ENCODE measurements around the gene EID2. TPM values are rescaled to one million over a fixed set of nuclear protein-coding genes. Genes with fewer than 3 reads are reported as not detected.

Gene EID2
- total and polyA plus RNA-seq, 2 of the 13 experiments (the other 11 are each of a cell fraction or from before 2014, with no cell fraction given) = 3.7 to 14.1 TPM

GRCh38 chr19:39502640-39503417 is 37.1 kb downstream of the EID2 start (continued):
- TF ChIP-seq, protein P1, sequence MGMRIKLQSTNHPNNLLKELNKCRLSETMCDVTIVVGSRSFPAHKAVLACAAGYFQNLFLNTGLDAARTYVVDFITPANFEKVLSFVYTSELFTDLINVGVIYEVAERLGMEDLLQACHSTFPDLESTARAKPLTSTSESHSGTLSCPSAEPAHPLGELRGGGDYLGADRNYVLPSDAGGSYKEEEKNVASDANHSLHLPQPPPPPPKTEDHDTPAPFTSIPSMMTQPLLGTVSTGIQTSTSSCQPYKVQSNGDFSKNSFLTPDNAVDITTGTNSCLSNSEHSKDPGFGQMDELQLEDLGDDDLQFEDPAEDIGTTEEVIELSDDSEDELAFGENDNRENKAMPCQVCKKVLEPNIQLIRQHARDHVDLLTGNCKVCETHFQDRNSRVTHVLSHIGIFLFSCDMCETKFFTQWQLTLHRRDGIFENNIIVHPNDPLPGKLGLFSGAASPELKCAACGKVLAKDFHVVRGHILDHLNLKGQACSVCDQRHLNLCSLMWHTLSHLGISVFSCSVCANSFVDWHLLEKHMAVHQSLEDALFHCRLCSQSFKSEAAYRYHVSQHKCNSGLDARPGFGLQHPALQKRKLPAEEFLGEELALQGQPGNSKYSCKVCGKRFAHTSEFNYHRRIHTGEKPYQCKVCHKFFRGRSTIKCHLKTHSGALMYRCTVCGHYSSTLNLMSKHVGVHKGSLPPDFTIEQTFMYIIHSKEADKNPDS (CRISPR knock-in tag; IDR thresholded peaks at IDR 0.05) = no peak
- peak; percentile 84 for TF ChIP-seq ZSCAN25 (CRISPR knock-in tag; IDR thresholded peaks at IDR 0.05)
- TF ChIP-seq ZNF597 (CRISPR knock-in tag; IDR thresholded peaks at IDR 0.05) = no peak
- TF ChIP-seq DNMT3B (CRISPR knock-in tag; conservative IDR thresholded peaks at IDR 0.05) = no peak
- TF ChIP-seq ZNF879 (CRISPR knock-in tag; IDR thresholded peaks at IDR 0.05) = peak; percentile 99
- no peak for TF ChIP-seq ZNF33A (CRISPR knock-in tag; IDR thresholded peaks at IDR 0.05; ENCODE audit: borderline replicate concordance)
- TF ChIP-seq, protein P2, sequence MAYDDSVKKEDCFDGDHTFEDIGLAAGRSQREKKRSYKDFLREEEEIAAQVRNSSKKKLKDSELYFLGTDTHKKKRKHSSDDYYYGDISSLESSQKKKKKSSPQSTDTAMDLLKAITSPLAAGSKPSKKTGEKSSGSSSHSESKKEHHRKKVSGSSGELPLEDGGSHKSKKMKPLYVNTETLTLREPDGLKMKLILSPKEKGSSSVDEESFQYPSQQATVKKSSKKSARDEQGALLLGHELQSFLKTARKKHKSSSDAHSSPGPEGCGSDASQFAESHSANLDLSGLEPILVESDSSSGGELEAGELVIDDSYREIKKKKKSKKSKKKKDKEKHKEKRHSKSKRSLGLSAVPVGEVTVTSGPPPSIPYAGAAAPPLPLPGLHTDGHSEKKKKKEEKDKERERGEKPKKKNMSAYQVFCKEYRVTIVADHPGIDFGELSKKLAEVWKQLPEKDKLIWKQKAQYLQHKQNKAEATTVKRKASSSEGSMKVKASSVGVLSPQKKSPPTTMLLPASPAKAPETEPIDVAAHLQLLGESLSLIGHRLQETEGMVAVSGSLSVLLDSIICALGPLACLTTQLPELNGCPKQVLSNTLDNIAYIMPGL (CRISPR knock-in tag; IDR thresholded peaks at IDR 0.05; ENCODE audit: borderline replicate concordance in 1 of 2, low read depth in 1 of 2) = peak; percentile 60 to 83
- TF ChIP-seq SKI (IDR thresholded peaks at IDR 0.05; ENCODE audit: partially characterized antibody) = peak; percentile 37
- no peak for TF ChIP-seq ZEB1 (IDR thresholded peaks at IDR 0.05; ENCODE audit: insufficient replicate concordance, low read depth)
- TF ChIP-seq ZNF264 (CRISPR knock-in tag; IDR thresholded peaks at IDR 0.05) = no peak
- 0 out of 2 replicates have a peak, but pooled peaks have one; percentile 38 for TF ChIP-seq ZKSCAN8 (CRISPR knock-in tag; IDR thresholded peaks at IDR 0.05; ENCODE audit: borderline replicate concordance)
- TF ChIP-seq, protein P3, sequence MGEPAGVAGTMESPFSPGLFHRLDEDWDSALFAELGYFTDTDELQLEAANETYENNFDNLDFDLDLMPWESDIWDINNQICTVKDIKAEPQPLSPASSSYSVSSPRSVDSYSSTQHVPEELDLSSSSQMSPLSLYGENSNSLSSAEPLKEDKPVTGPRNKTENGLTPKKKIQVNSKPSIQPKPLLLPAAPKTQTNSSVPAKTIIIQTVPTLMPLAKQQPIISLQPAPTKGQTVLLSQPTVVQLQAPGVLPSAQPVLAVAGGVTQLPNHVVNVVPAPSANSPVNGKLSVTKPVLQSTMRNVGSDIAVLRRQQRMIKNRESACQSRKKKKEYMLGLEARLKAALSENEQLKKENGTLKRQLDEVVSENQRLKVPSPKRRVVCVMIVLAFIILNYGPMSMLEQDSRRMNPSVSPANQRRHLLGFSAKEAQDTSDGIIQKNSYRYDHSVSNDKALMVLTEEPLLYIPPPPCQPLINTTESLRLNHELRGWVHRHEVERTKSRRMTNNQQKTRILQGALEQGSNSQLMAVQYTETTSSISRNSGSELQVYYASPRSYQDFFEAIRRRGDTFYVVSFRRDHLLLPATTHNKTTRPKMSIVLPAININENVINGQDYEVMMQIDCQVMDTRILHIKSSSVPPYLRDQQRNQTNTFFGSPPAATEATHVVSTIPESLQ (CRISPR knock-in tag; conservative IDR thresholded peaks at IDR 0.05) = 0 out of 2 replicates have a peak, but pooled peaks have one; percentile 52
- peak; percentile 98 for TF ChIP-seq ZNF724P (CRISPR knock-in tag; IDR thresholded peaks at IDR 0.05; ENCODE audit: borderline replicate concordance)
- peak; percentile 58; the same call in 1 of the 2 replicates for TF ChIP-seq NFE2L1 (CRISPR knock-in tag; IDR thresholded peaks at IDR 0.05; ENCODE audit: borderline replicate concordance)
- peak; percentile 56 for TF ChIP-seq PHF20 (CRISPR knock-in tag; IDR thresholded peaks at IDR 0.05)
- TF ChIP-seq MAFG (CRISPR knock-in tag; IDR thresholded peaks at IDR 0.05) = peak; percentile 54; the same call in 1 of the 2 replicates
- peak; percentile 84; the same call in 1 of the 2 replicates for TF ChIP-seq ZNF296 (CRISPR knock-in tag; conservative IDR thresholded peaks at IDR 0.05)
- peak; percentile 90 for TF ChIP-seq ZNF737 (CRISPR knock-in tag; IDR thresholded peaks at IDR 0.05; ENCODE audit: borderline replicate concordance)
- peak; percentile 49; the same call in 1 of the 2 replicates for TF ChIP-seq RXRB (CRISPR knock-in tag; IDR thresholded peaks at IDR 0.05; ENCODE audit: borderline replicate concordance)
- no peak for TF ChIP-seq U2AF2 (IDR thresholded peaks at IDR 0.05; ENCODE audit: low read depth, low read length)

Measured in HepG2 (cell line).